Activated CD4-positive, alpha-beta T cell treated with anti-CD3 and anti-CD28 coated beads, Interleukin-2, amount 50 U/mL, for 24 hours (primary cell): ENCODE measurements around the gene FNDC3B.
"Not testable (repeated sequence)": the region's sequence is repeated elsewhere in the genome, so short reads cannot be mapped to it uniquely, and the experiment has no call there.

Experiments used
- DNase-seq, 2 donors: peaks; one replicate each; pipeline ENCODE4 v3.0.0-alpha.2; 2020; ENCODE audit warnings: low read depth in 1 of 2, low spot score in 1 of 2

The FNDC3B gene

DNA sequence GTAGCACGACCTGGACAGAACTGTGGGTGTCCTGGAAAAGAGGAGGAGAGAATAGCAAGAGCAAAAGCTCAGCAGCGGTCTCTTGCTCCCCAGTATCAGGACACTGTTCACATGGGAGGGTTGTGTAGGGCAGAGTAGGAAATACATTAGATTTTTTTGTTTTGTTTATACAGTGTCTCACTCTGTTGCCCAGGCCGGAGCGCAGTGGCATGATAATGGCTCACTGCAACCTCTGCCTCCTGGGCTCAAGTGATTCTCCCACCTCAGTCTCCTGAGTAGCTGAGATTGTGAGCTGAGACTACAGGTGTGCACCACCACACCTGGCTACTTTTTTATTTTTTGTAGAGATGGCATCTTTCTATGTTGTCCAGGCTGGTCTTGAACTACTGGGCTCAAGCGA lies 53.3 kb downstream of the FNDC3B start:
- DNase-seq, result no peak

DNA sequence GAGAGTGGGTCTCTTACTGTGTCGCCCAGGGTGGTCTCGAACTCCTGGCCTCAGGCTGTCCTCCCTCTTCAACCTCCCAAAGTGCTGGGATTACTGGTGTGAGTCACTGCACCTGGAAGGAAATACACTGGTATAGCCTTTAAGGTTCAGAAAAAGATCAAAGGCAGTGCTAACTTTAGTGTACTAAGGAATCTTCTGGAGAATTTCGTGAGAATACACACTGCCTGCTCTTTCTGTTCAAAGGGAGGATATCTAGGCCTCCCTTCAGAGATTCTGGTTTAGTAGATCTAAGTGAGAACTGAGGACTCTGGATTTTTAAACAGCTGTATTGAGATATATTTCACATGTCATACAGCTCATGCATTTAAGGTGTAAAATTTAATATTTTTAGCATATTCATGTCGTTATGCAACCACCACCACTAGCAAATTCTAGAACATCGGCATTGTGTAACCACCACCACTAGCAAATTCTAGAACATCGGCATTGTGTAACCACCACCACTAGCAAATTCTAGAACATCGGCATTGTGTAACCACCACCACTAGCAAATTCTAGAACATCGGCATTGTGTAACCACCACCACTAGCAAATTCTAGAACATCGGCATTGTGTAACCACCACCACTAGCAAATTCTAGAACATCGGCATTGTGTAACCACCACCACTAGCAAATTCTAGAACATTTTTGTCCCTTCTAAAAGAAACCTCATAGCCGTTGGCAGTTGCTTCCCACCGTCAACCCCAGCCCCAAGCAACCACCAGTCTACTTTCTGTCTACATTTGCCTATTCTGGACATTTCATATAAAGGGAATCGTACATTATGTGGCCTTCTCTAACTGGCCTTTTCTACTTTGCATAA lies 54.4 kb downstream of the FNDC3B start:
- not testable (repeated sequence) for DNase-seq

DNA sequence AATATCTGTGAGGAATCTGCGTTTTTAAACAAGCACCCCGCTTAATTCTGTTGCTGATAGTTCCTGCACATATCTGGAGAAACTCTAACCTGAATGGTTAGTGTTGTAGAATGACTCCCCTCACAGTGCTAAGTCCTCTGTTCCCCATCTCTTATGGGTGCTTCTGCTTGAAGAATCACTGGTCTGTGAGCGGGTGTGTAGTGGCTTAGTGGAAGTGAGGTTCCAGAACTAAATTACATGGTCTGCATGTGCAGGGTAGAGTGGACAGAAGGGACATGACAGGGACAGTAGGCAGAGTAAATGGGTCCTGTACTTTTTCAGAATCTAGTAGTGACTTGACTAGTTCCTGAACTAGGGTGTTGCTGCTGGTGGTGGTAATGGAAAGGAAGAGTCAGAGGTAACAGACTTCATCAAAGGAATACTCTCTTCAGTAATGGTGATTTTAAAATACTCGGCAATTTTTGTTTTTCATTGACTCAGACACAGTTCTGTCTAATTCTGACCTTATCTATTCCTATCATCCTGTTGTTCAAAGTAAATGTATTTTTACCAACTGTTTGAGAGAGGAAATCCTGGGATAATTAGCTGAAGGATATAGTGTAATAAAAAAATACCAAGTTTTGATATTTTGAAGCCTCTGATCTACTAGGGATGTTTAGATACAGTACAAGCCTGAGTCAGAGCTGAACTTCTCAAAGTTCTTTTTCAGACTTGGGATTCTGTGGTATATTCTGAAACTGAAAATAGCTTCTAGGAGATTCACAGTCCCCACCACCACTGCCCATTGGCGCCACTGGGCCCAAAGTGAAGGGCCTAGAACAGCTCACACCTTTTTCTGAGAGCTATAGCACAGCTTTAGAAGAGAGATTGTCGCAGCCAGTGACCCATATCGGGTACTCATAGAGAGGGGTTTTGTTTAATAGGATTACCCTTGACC lies 55.5 kb downstream of the FNDC3B start:
- no peak for DNase-seq

DNA sequence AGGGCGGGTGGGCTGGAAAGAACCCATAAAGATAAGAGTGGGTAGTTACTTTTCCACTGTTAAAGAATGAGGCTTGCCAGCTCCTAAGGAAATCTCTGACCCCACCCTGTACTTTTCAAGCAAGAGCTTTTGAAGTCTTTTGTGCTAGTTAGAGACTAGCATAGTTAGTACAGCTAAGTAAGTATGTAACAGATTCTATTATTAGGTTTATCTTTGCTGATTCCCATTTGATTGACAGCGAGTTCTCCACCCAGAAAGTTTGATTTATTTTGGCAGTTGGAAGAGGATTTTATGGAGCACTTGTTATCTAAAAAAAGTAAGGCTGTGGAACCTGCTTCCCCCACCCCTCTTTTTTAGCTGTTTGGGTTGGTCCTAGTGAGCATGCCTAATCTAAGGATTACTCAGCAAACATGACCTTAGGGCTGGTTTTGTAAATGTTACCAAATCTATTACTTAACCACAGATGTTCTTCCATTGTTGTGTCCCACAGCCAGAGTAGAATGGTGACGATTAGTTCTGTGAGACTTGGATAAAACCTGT lies 57.6 kb downstream of the FNDC3B start:
- no peak for DNase-seq

DNA sequence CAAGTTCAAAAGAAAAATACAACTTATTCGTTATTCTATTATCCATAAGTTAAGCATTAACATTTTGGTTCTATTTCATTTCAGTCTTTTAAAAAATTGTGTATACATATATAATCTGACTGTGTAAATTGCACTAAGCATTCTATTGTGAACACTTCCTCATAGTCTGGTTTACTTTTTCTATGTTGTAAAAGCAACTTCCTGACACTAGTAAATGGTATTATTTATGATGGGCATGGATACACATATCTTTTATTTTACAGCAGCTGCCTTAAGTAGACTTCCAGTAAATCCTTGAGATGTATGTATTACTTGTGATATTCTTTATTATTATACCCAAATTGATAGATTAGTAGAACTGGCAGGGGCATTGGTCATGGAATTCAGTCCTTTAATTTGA lies 58.2 kb downstream of the FNDC3B start:
- no peak for DNase-seq

DNA sequence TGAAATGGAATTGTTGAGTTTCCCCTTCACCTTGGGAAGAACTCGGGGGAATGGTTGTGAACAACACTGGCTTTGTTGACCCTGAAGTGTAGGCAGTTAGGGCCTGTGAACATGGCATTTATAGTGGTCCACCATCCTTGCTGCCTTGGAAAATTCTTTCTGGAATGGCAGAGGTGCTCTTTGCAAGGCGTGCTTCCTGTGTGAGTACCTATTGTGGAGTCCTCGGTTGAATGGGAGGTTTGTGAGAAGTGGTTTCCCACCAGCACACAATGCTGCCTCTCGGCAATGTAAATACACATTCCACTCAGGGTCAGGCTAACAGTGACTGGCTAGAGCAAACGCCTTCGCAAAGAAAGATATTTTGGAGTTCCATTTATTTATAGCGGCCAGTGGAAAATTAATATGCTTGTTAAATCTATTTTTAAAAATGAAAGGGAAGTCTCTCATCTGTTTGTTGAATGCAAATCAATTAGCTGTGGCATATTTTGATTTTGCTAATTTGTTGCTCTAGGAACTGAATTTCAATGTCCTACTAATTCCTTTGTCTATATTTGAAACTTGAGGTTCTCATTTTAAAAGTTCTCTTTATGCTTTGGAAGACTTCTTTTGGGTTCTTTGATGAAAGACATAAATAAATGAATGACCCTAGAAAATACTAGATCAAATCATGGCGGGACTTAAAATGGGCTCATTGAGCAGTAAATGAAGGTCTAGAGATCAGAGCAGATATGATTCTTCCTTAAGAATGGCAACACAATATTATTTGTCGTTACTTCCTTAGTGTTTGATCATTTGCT lies 59.5 kb downstream of the FNDC3B start:
- no peak for DNase-seq

DNA sequence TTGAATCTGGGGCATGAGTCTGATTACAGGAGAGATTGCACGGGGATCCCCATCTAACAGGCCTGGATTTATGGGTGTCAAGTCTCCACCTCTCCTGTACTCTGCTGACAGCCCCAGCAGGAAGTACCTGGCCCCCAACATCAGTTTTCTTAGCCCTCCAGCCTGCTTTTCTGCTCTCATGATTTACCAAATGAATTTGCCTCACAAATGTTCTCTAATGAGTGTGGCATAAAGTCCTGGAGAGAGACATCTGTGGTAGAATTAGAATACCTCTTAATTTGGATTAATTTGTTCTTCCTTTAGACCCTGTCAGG lies 60.1 kb downstream of the FNDC3B start:
- DNase-seq, result no peak

DNA sequence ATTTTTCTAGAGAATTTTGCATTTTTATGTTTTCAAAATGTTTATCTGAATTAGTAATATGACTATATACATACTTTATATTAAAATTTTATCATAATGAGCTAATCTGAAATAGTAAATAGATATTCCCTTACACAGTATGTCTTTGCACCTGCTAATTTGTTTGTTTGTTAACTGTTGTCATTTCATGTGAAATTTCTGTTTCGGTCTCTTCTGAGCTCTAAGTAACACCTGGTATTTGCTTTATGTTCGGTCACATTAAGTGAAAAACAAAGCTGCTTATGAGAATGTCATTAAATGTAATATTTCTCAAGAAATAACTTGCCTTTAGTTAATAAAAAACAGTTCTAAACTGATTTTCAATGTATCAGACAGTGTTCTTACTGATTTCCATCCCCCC lies 61.1 kb downstream of the FNDC3B start:
- no peak for DNase-seq

DNA sequence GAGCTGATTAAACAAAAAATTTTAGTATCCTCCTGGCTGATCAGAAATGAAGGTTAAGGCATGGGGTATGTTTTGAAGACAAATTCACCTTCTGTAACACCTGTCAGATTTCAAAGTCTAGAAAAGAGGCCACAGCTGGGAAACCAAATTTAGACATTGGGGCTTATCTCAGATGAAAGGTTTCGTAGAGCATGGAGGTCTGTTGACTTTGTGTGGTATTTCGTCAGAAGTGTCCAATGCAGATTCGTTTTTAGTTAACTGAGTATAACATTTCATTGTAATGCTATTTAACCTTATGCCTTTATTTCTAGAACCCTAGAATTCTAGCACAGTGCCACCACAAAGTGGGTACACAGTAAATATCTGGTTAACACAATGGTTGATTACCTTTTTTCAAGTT lies 61.7 kb downstream of the FNDC3B start:
- no peak for DNase-seq

DNA sequence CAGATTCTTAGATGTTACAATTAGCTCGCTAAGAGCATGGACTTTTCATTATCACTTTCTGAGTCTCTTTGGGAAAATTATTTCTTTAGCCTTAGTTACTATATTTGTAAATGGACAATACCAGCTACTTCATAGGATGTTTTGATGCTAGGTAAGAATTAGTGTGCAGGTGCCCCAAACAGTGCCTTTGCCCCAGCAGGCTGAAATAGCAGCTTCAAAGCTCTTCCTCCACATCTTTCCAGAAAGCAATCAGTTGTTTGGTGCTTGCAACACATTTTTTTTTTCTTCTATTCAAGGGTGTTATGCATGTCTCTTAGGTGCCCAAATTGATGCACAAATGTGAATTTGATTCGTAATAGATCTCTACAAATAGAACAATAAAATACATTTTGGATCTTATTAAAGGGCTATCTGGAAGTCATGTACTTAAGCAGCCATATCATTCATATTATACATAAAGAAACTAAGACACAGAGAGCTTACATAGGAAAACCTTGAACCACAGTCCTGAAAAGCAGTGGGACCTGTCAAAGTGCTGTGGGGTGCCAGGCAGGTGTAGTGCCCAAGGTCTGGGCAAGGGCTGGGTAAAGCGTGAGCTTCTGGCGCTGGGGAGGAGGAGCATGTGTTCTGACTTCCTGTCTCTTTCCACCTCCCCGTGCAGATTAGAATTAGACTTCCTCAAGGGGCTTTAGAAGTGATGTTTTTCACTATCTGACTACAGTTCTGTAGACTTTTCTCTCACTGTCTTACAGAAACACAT lies 62.9 kb downstream of the FNDC3B start:
- peak in 1 of 2 donors; percentile 20 for DNase-seq

DNA sequence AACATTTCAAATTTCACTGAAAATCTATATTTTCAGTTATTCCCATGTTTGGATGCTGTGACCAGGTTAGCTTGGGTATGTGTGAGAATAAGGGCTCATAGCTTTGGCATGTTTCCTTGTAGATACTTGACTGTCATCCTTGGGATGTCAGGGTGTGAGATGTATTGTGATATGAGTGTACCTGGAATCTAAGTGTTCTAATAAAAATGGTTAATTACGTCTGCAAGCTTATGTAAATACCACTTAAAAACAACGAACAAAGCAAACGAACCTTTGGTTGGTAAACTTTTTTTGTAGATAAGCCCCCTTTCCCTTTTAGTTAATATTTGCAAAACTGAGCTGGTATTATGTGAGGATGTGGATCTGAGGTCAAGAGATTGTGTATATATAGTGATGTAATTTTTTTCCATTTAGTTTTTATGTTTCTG lies 63.5 kb downstream of the FNDC3B start:
- no peak for DNase-seq

DNA sequence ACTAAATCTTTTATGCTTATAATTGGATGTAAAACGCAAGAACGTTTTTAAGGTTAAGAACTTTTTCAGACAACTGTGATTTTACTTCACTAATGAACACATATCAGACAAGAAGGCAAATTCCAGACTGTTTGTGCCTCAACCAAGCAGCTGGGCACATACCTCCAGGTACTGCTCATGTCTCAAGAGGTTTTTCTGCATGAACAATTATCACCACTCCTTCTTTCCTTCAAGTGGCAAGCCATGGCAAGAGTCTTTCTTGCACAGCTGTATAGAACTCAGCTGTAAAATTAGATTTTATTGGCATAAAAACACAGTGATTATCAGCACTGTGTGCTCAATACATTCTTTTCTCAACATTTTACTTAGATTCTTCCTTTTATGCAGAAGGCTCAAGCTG lies 64.3 kb downstream of the FNDC3B start:
- no peak for DNase-seq

DNA sequence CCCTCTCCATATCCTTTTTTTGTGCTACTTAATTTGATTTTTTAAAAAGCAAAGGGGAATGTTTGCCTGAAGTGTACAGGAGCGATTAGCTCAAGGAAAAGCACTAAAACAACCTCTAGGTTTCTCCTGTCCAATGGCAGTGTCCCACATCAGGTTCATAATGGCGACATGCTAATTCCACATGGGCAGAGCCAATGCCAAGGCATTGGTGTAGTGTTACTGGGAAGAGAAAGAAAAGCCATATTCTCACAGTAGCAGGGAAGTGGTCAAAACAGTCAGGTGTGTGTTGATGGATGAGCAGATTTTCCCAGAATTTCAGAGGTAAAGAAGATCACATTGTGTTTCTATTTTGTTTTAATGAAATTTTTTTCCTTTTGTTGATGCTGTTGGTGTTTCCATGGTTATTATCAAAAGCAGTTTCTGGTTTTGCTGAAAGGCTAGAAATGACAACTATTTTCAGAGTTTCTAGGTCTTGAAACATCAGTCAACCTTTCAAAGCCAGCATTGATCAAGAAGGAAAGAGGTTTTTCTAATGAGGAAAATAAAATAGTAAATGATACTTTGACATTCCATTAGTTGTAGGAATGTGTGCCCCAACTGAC lies 65.2 kb downstream of the FNDC3B start:
- no peak for DNase-seq

DNA sequence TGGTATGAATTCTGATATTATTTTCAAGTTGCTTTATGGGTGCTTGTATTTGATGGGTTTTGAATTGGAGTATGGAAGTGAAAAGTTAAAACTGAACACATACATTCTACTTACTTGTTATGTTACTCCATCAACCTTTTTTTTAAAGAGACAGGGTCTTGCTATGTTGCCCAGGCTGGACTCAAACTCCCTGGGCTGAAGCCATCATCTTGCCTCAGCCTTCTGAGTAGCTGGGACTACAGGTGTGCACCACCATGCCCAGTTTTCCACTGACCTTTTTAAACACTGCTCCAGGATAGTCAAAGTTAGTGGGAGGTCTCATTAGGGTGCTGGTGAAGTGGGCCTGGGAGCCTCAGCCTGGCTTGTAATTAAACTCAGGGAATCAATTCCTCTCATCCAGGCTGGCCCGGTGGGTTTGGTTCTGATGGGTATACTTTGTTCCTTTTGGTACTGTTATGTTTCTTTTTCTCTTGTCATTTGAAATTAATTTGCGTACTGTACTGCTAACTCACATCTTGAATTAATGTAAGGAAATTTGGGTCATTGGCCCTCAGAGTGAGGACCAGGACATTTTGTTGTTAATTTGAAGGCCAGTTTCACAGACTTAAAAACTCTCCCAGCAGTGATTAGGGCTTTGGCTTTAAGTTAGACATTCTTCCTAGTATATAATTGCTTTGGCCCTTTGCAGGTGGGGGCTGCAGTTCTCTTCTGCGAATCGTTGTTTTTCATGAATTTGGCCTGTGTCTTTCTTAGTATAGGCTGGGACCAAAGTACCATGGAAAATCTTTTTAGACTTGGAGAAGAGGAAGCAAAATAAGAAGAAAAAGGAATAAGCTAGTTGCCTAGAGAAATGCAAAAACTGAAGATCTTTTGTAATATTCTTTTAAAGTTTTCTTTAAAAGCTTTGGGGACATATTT lies 66.9 kb downstream of the FNDC3B start:
- DNase-seq, result no peak

DNA sequence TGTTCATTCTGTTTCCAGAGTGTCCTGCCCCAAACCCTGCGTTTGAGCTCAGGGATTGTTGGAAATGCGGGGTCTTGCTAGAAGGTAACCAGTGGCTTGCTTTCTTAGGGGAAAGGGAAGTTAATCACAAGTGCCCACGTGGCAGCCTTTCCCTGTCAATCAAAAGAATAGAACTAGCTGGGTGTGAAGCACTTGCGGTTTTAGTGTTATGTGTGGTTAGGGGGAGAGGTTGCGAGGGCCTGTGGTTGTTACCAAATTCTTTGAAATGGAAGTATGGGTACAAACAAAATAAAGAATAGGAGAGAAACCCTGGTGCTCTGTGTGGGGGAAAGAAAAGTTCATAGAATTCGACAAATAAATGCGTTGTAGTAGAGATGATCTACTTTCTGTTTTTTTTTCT lies 67.6 kb downstream of the FNDC3B start:
- peak in 1 of 2 donors; percentile 52 for DNase-seq

DNA sequence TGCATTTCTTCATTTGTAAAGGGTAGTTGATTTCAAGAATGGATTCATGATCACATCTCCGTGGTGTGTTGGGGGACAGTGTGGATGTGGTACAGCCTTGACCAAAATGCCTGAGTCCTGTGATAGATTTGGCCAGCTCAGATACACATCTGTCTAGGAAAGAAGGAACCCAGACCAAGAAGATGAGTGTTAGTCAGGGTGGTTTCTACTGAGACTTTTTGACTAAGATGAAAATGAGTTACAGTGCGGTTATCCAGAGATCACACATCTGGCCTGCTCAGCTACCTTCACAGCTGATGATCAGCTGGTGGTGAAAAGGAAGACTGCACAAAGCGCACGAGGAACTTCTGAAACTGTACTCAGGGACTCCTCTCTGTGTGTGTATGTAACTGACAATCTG lies 68.0 kb downstream of the FNDC3B start:
- DNase-seq, result peak in 1 of 2 donors; percentile 63

DNA sequence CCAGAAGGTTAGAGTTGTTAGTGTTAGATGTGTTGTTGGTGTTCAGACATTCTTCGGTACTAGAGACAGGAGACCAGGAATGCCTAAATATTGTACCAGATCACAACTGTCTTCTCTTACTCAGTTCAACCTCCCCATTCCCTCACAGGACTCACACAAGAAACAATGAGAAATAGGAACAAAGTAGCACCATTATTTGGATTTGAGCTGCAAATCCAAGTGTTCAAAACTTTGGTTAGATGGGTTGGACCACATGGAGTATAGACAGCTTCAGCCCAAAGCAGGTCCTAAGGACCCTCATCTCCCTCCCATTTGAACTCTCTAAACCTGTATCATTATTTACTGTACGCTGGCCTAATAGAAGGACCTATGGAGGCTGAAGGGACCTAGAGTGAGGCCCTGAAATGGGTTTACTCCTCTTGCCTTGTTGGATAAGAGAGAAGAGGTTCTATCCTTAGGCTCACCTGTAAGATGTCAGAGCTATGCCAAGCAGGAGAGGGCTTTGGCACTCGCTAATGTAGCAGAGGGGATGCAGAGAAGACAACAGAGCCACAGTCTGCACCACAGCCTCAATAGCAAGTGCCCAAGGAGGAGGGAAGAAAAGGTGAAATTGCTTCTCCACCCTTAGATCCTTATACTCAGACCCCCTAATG lies 70.9 kb downstream of the FNDC3B start:
- DNase-seq, result no peak

DNA sequence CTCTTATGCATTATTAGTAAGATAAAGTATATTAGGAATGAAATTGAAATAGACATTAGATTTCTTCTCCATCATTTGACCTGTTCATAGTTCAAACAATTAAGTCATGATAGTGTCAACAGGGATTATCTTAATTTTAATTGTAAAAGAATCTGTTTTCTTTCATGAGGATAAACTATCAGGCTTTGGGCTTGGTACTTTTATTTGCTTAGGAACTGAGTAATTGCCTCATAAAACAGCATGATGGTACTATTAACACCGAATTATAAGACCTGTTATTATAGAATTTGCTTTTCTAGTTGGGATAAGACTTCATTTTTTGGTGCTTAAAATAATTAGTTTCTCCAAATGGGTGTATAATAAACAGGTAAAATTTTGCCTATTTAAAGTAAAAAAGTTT lies 71.8 kb downstream of the FNDC3B start:
- DNase-seq, result no peak
